CD4-positive, alpha-beta T cell (primary cell): ENCODE data around the gene ZNF219. TPM values are rescaled to one million over a fixed set of nuclear protein-coding genes. Genes with fewer than 3 reads are reported as not detected.

Source experiments
- ATAC-seq: fragments of 200-7000 bp; cut with Tn5 transposase; one replicate; pipeline ENCODE4 v1.10.0; 2022; ENCODE audit warnings: mild to moderate bottlenecking; ENCODE audit not compliant: poor library complexity
- CTCF ChIA-PET: fragments of 350-600 bp; sonication (Branson Sonifier 250); formaldehyde crosslinking; loops from one replicate; lab custom pipeline; 2021; ENCODE audit warnings: antibody characterized with exemption, inconsistent platforms; lab: Charles Lee
- POLR2A ChIA-PET: fragments of 350-600 bp; sonication (Branson Sonifier 250); formaldehyde crosslinking; loops from one replicate; lab custom pipeline; 2021; ENCODE audit warnings: antibody characterized with exemption, inconsistent platforms; lab: Charles Lee
- DNase-seq, 14 experiments: peaks; one replicate each; pipeline ENCODE4 v3.0.0-alpha.2; 2013 to 2020; ENCODE audit warnings: mixed read lengths in 2 of 14
- H3K27ac ChIP-seq, 2 donors: one replicate each; pipeline versions ENCODE4 v1.5.1 to v1.7.0; 2013; ENCODE audit warnings: low read length in 2 of 2, low read depth in 1 of 2, mild to moderate bottlenecking in 1 of 2
- H3K27me3 ChIP-seq, 2 experiments: 1 replicate in 1 of 2; 2 replicates in 1 of 2; pipeline versions ENCODE4 v1.6.1 to v1.7.0; 2013; ENCODE audit warnings: low read length in 2 of 2, control low read depth in 1 of 2, mild to moderate bottlenecking in 1 of 2, moderate library complexity in 1 of 2; ENCODE audit not compliant: insufficient read depth in 2 of 2, control insufficient read depth in 1 of 2
- H3K36me3 ChIP-seq: one replicate; pipeline ENCODE4 v1.6.1; 2013; ENCODE audit warnings: low read length, control low read depth; ENCODE audit not compliant: insufficient read depth
- H3K4me1 ChIP-seq: one replicate; pipeline ENCODE4 v1.6.1; 2013; ENCODE audit warnings: low read length, control low read depth; ENCODE audit not compliant: insufficient read depth
- H3K4me3 ChIP-seq: one replicate; pipeline ENCODE4 v1.5.1; 2013; ENCODE audit warnings: mild to moderate bottlenecking, low read length, moderate library complexity
- H3K9me3 ChIP-seq, 2 experiments: 1 replicate in 1 of 2; 2 replicates in 1 of 2; pipeline versions ENCODE4 v1.6.1 to v1.7.0; 2013; ENCODE audit warnings: low read length in 2 of 2, mild to moderate bottlenecking in 2 of 2, control low read depth in 1 of 2, moderate library complexity in 1 of 2; ENCODE audit not compliant: control insufficient read depth in 1 of 2, insufficient read depth in 1 of 2
- H3K27ac Mint-ChIP-seq: one replicate; pipeline ENCODE4 v1.8.0; 2020; ENCODE audit warnings: mixed read lengths
- H3K27me3 Mint-ChIP-seq: one replicate; pipeline ENCODE4 v1.8.0; 2021; ENCODE audit warnings: mixed read lengths
- H3K36me3 Mint-ChIP-seq: one replicate; pipeline ENCODE4 v1.8.0; 2021; ENCODE audit warnings: low read depth, mixed read lengths
- H3K4me1 Mint-ChIP-seq: one replicate; pipeline ENCODE4 v1.8.0; 2021; ENCODE audit warnings: low read depth, mixed read lengths
- H3K4me3 Mint-ChIP-seq: one replicate; pipeline ENCODE4 v1.8.0; 2020; ENCODE audit warnings: mild to moderate bottlenecking, mixed read lengths
- H3K9me3 Mint-ChIP-seq: one replicate; pipeline ENCODE4 v1.8.0; 2020; ENCODE audit warnings: mixed read lengths
- intact Hi-C, 2 experiments: fragments of 100-400 bp; cut with DNase I in 1 of 2; cut with micrococcal nuclease in 1 of 2; formaldehyde crosslinking; loops; one replicate each; pipeline versions ENCODE4 v1.15.1 to v1.9.0; 2023 to 2025; cut with DNase I, micrococcal nuclease
- total RNA-seq, 174 experiments: library from RNA in 2 of 174; stranded (reverse) in 2 of 174; gene quantifications; one replicate each; pipeline ENCODE4 v1.2.3 and lab custom pipeline; 2021 to 2026
- TF ChIP-seq, protein P1 (sequence below): fragments of 200-600 bp; IDR thresholded peaks from one replicate; pipeline ENCODE4 v1.8.0; 2022; ENCODE audit warnings: antibody characterized with exemption, mild to moderate bottlenecking

Gene ZNF219
- total RNA-seq, 2 experiments from 2014 or later, result 15.2 to 15.5 TPM

DNA sequence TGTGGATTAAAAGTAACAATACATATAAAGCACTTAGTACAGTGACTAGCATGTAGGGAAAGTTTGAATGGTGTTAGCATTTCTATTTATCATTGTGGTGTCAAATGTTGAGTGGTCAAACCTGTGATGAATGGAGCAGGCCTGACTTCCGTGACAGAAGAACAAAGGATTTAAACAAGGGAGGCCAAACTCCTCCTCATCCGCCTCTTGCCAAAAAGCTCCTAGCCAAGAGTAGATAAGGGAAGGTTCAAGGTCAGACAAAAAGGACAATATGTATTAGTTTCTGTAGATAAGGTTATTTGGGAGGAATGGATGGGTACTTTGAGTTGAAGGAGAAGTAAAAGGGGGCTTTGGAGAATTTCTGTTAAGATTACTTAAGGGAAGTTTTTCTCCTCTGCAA is 49.8 kb downstream of the ZNF219 start:
- POLR2A ChIA-PET, result no interaction called here
- ATAC-seq (no peak), DNase-seq (no peak)
- no peaks in the 10 kb centered on the region for H3K36me3 Mint-ChIP-seq
- Histone ChIP-seq H3K4me1 (peaks cover 10% of the 10 kb centered on the region), H3K36me3 (no peaks in the 10 kb centered on the region), H3K27ac (no peak overlapping the region), H3K9me3 (no peaks in the 10 kb centered on the region), H3K4me3 (no peak overlapping the region), H3K27me3 (no peaks in the 10 kb centered on the region)
- intact Hi-C loops, result no loop called here
- H3K4me1 Mint-ChIP-seq, result peaks cover 11% of the 10 kb centered on the region
- TF ChIP-seq, protein P1, sequence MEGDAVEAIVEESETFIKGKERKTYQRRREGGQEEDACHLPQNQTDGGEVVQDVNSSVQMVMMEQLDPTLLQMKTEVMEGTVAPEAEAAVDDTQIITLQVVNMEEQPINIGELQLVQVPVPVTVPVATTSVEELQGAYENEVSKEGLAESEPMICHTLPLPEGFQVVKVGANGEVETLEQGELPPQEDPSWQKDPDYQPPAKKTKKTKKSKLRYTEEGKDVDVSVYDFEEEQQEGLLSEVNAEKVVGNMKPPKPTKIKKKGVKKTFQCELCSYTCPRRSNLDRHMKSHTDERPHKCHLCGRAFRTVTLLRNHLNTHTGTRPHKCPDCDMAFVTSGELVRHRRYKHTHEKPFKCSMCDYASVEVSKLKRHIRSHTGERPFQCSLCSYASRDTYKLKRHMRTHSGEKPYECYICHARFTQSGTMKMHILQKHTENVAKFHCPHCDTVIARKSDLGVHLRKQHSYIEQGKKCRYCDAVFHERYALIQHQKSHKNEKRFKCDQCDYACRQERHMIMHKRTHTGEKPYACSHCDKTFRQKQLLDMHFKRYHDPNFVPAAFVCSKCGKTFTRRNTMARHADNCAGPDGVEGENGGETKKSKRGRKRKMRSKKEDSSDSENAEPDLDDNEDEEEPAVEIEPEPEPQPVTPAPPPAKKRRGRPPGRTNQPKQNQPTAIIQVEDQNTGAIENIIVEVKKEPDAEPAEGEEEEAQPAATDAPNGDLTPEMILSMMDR, result no peak
- peaks cover 16% of the 10 kb centered on the region for H3K27me3 Mint-ChIP-seq
- no peak overlapping the region for H3K27ac Mint-ChIP-seq
- no peaks in the 10 kb centered on the region for H3K9me3 Mint-ChIP-seq
- no peak overlapping the region for H3K4me3 Mint-ChIP-seq
- CTCF ChIA-PET, result interaction anchor here (1.9 kb wide), 1 partner anchor 34 kb away, joined by 8 read pairs; no protein-coding TSS in a partner anchor

DNA sequence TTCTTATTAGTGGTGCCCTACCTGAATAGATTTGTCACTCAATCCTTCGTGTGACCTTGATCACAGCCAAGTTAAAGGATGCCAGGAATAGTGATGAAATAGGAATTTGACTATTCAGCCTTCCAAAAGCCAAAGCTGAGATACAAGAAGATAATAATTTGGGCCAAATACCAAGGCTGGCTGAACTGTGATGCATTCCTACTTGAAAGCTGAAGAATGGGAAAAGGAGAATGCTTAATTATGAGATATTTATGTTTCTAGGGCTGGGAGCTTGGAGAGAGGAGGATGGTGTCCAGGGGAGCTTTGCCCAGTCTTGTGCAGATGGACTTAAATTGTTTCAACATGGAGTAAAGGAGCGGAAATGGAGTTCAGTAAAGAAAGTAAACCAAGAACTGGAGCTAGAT is 51.1 kb downstream of the ZNF219 start:
- no peak overlapping the region for H3K4me3 ChIP-seq
- Mint-ChIP-seq H3K9me3 (no peaks in the 10 kb centered on the region), H3K27me3 (peaks cover 22% of the 10 kb centered on the region), H3K4me3 (no peak overlapping the region), H3K36me3 (no peaks in the 10 kb centered on the region), H3K27ac (no peak overlapping the region), H3K4me1 (peaks cover 11% of the 10 kb centered on the region)
- no peak overlapping the region for H3K27ac ChIP-seq
- H3K27me3 ChIP-seq, result no peaks in the 10 kb centered on the region
- ChIA-PET CTCF (interaction anchor here (1.2 to 1.9 kb wide), 3 partner anchors 15 to 45 kb away, joined by 3 to 9 read pairs (median 8); no protein-coding TSS in a partner anchor), POLR2A (interaction anchor here (0.5 kb wide), 1 partner anchor 240 kb away, joined by 3 read pairs; no protein-coding TSS in a partner anchor)
- no peaks in the 10 kb centered on the region for H3K9me3 ChIP-seq
- ATAC-seq (no peak), DNase-seq (no peak)
- peaks cover 15% of the 10 kb centered on the region for H3K4me1 ChIP-seq
- H3K36me3 ChIP-seq, result no peaks in the 10 kb centered on the region
- TF ChIP-seq, protein P1, result no peak
- intact Hi-C loops, result no loop called here

DNA sequence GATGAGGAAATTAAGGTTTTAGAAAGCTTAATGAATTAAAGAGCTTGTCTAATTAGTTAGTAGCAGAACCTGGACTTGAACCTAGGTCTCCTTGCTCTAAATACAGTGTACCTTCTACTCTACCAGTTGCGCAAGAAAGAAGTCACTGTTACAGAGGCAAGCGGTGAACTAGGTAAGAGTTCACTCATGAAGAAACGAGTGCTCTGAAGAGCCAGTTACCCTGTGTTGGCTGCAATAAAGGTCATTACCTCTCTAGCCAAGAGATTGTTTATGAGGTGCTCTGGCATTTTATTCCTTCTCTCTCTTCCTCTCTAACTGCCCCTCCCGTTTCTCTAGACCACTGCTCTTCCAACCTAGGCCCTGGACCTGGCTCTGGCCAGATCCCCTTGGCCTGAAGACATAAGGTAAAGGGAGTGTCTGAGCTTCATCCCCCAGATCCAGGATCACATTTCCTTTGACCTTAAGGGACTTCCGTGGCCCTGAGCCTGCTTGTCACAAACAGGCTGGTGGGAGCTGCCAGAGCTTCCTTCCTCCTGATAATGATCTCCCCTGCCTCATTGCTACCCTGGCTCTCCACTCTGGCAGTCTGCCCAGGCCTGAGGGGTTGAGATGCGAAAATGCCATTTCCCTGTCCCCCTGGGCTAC is 54.4 kb downstream of the ZNF219 start:
- Histone ChIP-seq H3K4me1 (peaks cover 15% of the 10 kb centered on the region), H3K9me3 (no peaks in the 10 kb centered on the region), H3K27ac (no peak overlapping the region), H3K4me3 (no peak overlapping the region), H3K36me3 (no peaks in the 10 kb centered on the region), H3K27me3 (no peaks in the 10 kb centered on the region)
- DNase-seq (peak in 4 of 14 experiments; percentile 30 to 44 (median 40)), ATAC-seq (peak; percentile 46)
- Mint-ChIP-seq H3K4me1 (peaks cover 11% of the 10 kb centered on the region), H3K9me3 (no peaks in the 10 kb centered on the region), H3K4me3 (no peak overlapping the region), H3K36me3 (no peaks in the 10 kb centered on the region), H3K27ac (no peak overlapping the region), H3K27me3 (peaks cover 17% of the 10 kb centered on the region)
- TF ChIP-seq, protein P1, result no peak
- POLR2A ChIA-PET, result interaction anchor here (1.1 to 2.0 kb wide), 3 partner anchors 27 to 60 kb away, joined by 3 to 8 read pairs (median 7); no protein-coding TSS in a partner anchor
- intact Hi-C loops, result no loop called here
- CTCF ChIA-PET, result interaction anchor here (1.7 to 1.9 kb wide), 2 partner anchors 29 to 60 kb away, joined by 4 to 10 read pairs; no protein-coding TSS in a partner anchor
